WTC11 (cell line): ENCODE data around the gene HRH3. TPM values are rescaled to one million over a fixed set of nuclear protein-coding genes. Genes with fewer than 3 reads are reported as not detected.

Experiments used
- ATAC-seq: fragments of 200-7000 bp; cut with Tn5 transposase; 2 replicates; pipeline ENCODE4 v1.10.0; 2021; ENCODE audit warnings: mild to moderate bottlenecking, moderate library complexity
- CTCF ChIA-PET: fragments of 300-600 bp; sonication (Branson Sonifier 250); formaldehyde crosslinking; loops from one replicate; lab custom pipeline; 2021; ENCODE audit warnings: antibody characterized with exemption; lab: Charles Lee
- POLR2A ChIA-PET: fragments of 350-600 bp; sonication (Branson Sonifier 250); formaldehyde crosslinking; loops from one replicate; lab custom pipeline; 2021; ENCODE audit warnings: antibody characterized with exemption; lab: Charles Lee
- DNase-seq: peaks from one replicate; pipeline ENCODE4 v3.0.0; 2021; ENCODE audit warnings: low spot score
- H3K27ac Mint-ChIP-seq: 2 replicates; pipeline ENCODE4 v1.8.0; 2021; ENCODE audit warnings: mixed read lengths
- H3K27me3 Mint-ChIP-seq: 2 replicates; pipeline ENCODE4 v1.8.0; 2021; ENCODE audit warnings: low read depth, mild to moderate bottlenecking, moderate library complexity, mixed read lengths
- H3K36me3 Mint-ChIP-seq: 2 replicates; pipeline ENCODE4 v1.8.0; 2021; ENCODE audit warnings: mixed read lengths
- H3K4me1 Mint-ChIP-seq: 2 replicates; pipeline ENCODE4 v1.8.0; 2022; ENCODE audit warnings: mixed read lengths
- H3K4me3 Mint-ChIP-seq: 2 replicates; pipeline ENCODE4 v1.8.0; 2021; ENCODE audit warnings: mild to moderate bottlenecking, moderate library complexity, mixed read lengths
- H3K9me3 Mint-ChIP-seq: 2 replicates; pipeline ENCODE4 v1.8.0; 2021; ENCODE audit warnings: mixed read lengths
- AFF4 ChIP-seq: sonication (generic); formaldehyde crosslinking; IDR thresholded peaks from 2 replicates; pipeline ENCODE4 v1.8.1; 2023; ENCODE audit warnings: mild to moderate bottlenecking, missing genetic modification reagents, borderline replicate concordance
- CDX4 ChIP-seq: fragments of 250-450 bp; sonication (Bioruptor Pico); IDR thresholded peaks from 2 replicates; pipeline ENCODE4 v1.9.0; 2021; ENCODE audit warnings: moderate library complexity, mild to moderate bottlenecking, inconsistent platforms, borderline replicate concordance
- CREM ChIP-seq: sonication (generic); formaldehyde crosslinking; IDR thresholded peaks from 2 replicates; pipeline ENCODE4 v1.8.1; 2022; ENCODE audit warnings: mild to moderate bottlenecking, missing genetic modification reagents, moderate library complexity
- CTCF ChIP-seq: fragments of 200-600 bp; IDR thresholded peaks from 2 replicates; pipeline ENCODE4 v1.8.0; 2022; ENCODE audit warnings: antibody characterized with exemption
- E2F5 ChIP-seq: sonication (generic); formaldehyde crosslinking; IDR thresholded peaks from 2 replicates; pipeline ENCODE4 v1.8.1; 2022; ENCODE audit warnings: mild to moderate bottlenecking, moderate library complexity, missing genetic modification reagents
- FOXP1 ChIP-seq: sonication (generic); formaldehyde crosslinking; IDR thresholded peaks from 2 replicates; pipeline ENCODE4 v1.8.0; 2022; ENCODE audit warnings: missing genetic modification reagents, mild to moderate bottlenecking, moderate library complexity, borderline replicate concordance
- GABPB1 ChIP-seq: sonication (generic); formaldehyde crosslinking; IDR thresholded peaks from 2 replicates; pipeline ENCODE4 v1.8.1; 2023; ENCODE audit warnings: mild to moderate bottlenecking, missing genetic modification reagents
- GTF2I ChIP-seq: fragments of 250-450 bp; sonication (Bioruptor Pico); conservative IDR thresholded peaks from 2 replicates; pipeline ENCODE4 v1.4.0; 2021; ENCODE audit warnings: mild to moderate bottlenecking
- HMGXB4 ChIP-seq: sonication (generic); formaldehyde crosslinking; IDR thresholded peaks from 2 replicates; pipeline ENCODE4 v1.8.1; 2023; ENCODE audit warnings: mild to moderate bottlenecking, moderate library complexity, missing genetic modification reagents
- MLX ChIP-seq: sonication (generic); formaldehyde crosslinking; IDR thresholded peaks from 2 replicates; pipeline ENCODE4 v1.8.1; 2023; ENCODE audit warnings: mild to moderate bottlenecking, missing genetic modification reagents, moderate library complexity
- OVOL2 ChIP-seq: fragments of 250-450 bp; sonication (Bioruptor Pico); IDR thresholded peaks from 2 replicates; pipeline ENCODE4 v1.9.0; 2021; ENCODE audit warnings: mild to moderate bottlenecking, borderline replicate concordance
- SMAD3 ChIP-seq: sonication (generic); formaldehyde crosslinking; IDR thresholded peaks from 2 replicates; pipeline ENCODE4 v1.8.0; 2022; ENCODE audit warnings: missing genetic modification reagents, mild to moderate bottlenecking, borderline replicate concordance
- TEAD1 ChIP-seq: sonication (generic); formaldehyde crosslinking; IDR thresholded peaks from 2 replicates; pipeline ENCODE4 v1.8.0; 2022; ENCODE audit warnings: mild to moderate bottlenecking, missing genetic modification reagents
- ZBTB43 ChIP-seq: sonication (generic); formaldehyde crosslinking; IDR thresholded peaks from 2 replicates; pipeline ENCODE4 v1.8.1; 2023; ENCODE audit warnings: mild to moderate bottlenecking, missing genetic modification reagents
- ZNF138 ChIP-seq: sonication (generic); formaldehyde crosslinking; conservative IDR thresholded peaks from 2 replicates; pipeline ENCODE4 v1.8.1; 2022; ENCODE audit warnings: mild to moderate bottlenecking, moderate library complexity, missing genetic modification reagents
- ZNF425 ChIP-seq: fragments of 250-450 bp; sonication (Bioruptor Pico); conservative IDR thresholded peaks from 2 replicates; pipeline ENCODE4 v1.9.0; 2021; ENCODE audit warnings: mild to moderate bottlenecking
- total RNA-seq: library from RNA; stranded (reverse); gene quantifications from 3 replicates; pipeline ENCODE4 v1.2.3, GENCODE V29; 2021

The HRH3 gene
- total RNA-seq, 1 experiment from 2014 or later, result 3.3 TPM

- no peak for TF ChIP-seq FOXP1 (CRISPR knock-in tag)
- TF ChIP-seq CTCF, result no peak
- TF ChIP-seq CDX4 (CRISPR knock-in tag), result no peak
- TF ChIP-seq E2F5 (CRISPR knock-in tag), result no peak
- TF ChIP-seq ZNF138, result no peak
- TF ChIP-seq GABPB1 (CRISPR knock-in tag), result no peak
- H3K4me3 Mint-ChIP-seq, result no peak overlapping the region
- H3K36me3 Mint-ChIP-seq, result no peaks in the 10 kb centered on the region
- H3K9me3 Mint-ChIP-seq, result peaks cover 5% of the 10 kb centered on the region
- no peaks in the 10 kb centered on the region for H3K27me3 Mint-ChIP-seq
- ATAC-seq, result no peak
- H3K4me1 Mint-ChIP-seq, result peaks cover 8% of the 10 kb centered on the region
- ChIA-PET POLR2A (no interaction called here), CTCF (no interaction called here)
- H3K27ac Mint-ChIP-seq, result no peak overlapping the region
- DNase-seq, result no peak
Observed at GRCh38 chr20:62234339-62234738, 14.3 kb upstream of the HRH3 start.

- ChIA-PET POLR2A (no interaction called here), CTCF (no interaction called here)
- Mint-ChIP-seq H3K27ac (no peak overlapping the region; the same call in 1 of the 2 replicates), H3K27me3 (no peaks in the 10 kb centered on the region), H3K9me3 (peaks cover 5% of the 10 kb centered on the region), H3K4me1 (peaks cover 6% of the 10 kb centered on the region), H3K36me3 (no peaks in the 10 kb centered on the region), H3K4me3 (no peak overlapping the region)
- TF ChIP-seq CREM (CRISPR knock-in tag) (no peak), GTF2I (CRISPR knock-in tag) (peak; percentile 90; the same call in 1 of the 2 replicates)
- ATAC-seq (no peak), DNase-seq (no peak)
Observed at GRCh38 chr20:62233684-62234083, 13.6 kb upstream of the HRH3 start.

- Mint-ChIP-seq H3K4me3 (no peak overlapping the region), H3K27ac (no peak overlapping the region), H3K4me1 (peaks cover 6% of the 10 kb centered on the region), H3K9me3 (peaks cover 5% of the 10 kb centered on the region), H3K36me3 (no peaks in the 10 kb centered on the region), H3K27me3 (no peaks in the 10 kb centered on the region)
- no peak for ATAC-seq
- ChIA-PET POLR2A (no interaction called here), CTCF (no interaction called here)
- no peak for DNase-seq
- TF ChIP-seq HMGXB4, result no peak
- TF ChIP-seq ZBTB43, result no peak
- no peak for TF ChIP-seq TEAD1 (CRISPR knock-in tag)
- TF ChIP-seq ZNF425 (CRISPR knock-in tag), result no peak
- no peak for TF ChIP-seq SMAD3 (CRISPR knock-in tag)
- no peak for TF ChIP-seq MLX (CRISPR knock-in tag)
- TF ChIP-seq AFF4, result no peak
- no peak for TF ChIP-seq FOXP1 (CRISPR knock-in tag)
- no peak for TF ChIP-seq OVOL2 (CRISPR knock-in tag)
Observed at GRCh38 chr20:62232770-62233645, 12.9 kb upstream of the HRH3 start.
